OCI-LY1 (cell line): ENCODE measurements around the gene CEBPB.

Experiments
- H2AFZ ChIP-seq: fragments of 200-600 bp; sonication (generic), shearing (Covaris generic); 2 replicates; pipeline ENCODE4 v1.6.0; 2014; ENCODE audit warnings: antibody characterized with exemption, mild to moderate bottlenecking, low read length
- H3F3A ChIP-seq: fragments of 200-600 bp; sonication (generic), shearing (Covaris generic); 2 replicates; pipeline ENCODE4 v1.6.0; 2014; ENCODE audit warnings: mild to moderate bottlenecking, antibody characterized with exemption, low read length, moderate library complexity; ENCODE audit not compliant: insufficient read depth
- H3K27ac ChIP-seq: fragments of 200-600 bp; sonication (generic); 2 replicates; pipeline ENCODE4 v1.5.1; 2014; ENCODE audit warnings: low read length, mixed run types, mild to moderate bottlenecking, low read depth; ENCODE audit not compliant: poor library complexity, severe bottlenecking
- H3K27me3 ChIP-seq: fragments of 200-600 bp; sonication (generic); 2 replicates; pipeline ENCODE4 v1.6.0; 2014; ENCODE audit warnings: antibody characterized with exemption, mild to moderate bottlenecking, low read length, moderate library complexity; ENCODE audit not compliant: insufficient read depth
- H3K36me3 ChIP-seq: fragments of 200-600 bp; sonication (generic); 2 replicates; pipeline ENCODE4 v1.6.1; 2014; ENCODE audit warnings: mild to moderate bottlenecking, antibody characterized with exemption, low read length, moderate library complexity, mixed read lengths; ENCODE audit not compliant: insufficient read depth
- H3K4me1 ChIP-seq: fragments of 200-600 bp; sonication (generic); 2 replicates; pipeline ENCODE4 v1.5.1; 2014; ENCODE audit warnings: mild to moderate bottlenecking, low read length, moderate library complexity; ENCODE audit not compliant: insufficient read depth, severe bottlenecking
- H3K4me2 ChIP-seq: fragments of 200-600 bp; sonication (generic), shearing (Covaris generic); 2 replicates; pipeline ENCODE4 v1.6.1; 2014; ENCODE audit warnings: low read length
- H3K4me3 ChIP-seq: fragments of 200-600 bp; sonication (generic); 2 replicates; pipeline ENCODE4 v1.5.1; 2014; ENCODE audit warnings: low read length, low read depth, mild to moderate bottlenecking, mixed read lengths; ENCODE audit not compliant: poor library complexity, severe bottlenecking
- H3K79me2 ChIP-seq: fragments of 200-600 bp; shearing (Covaris generic); 2 replicates; pipeline ENCODE4 v1.6.1; 2016; ENCODE audit warnings: mixed run types, low read length, mixed read lengths; ENCODE audit not compliant: insufficient read depth
- H3K9ac ChIP-seq: fragments of 200-600 bp; sonication (generic), shearing (Covaris generic); 2 replicates; pipeline ENCODE4 v1.6.1; 2014; ENCODE audit warnings: mild to moderate bottlenecking, low read length, mixed read lengths
- H3K9me2 ChIP-seq: fragments of 200-600 bp; sonication (generic), shearing (Covaris generic); 2 replicates; pipeline ENCODE4 v1.6.1; 2014; ENCODE audit warnings: low read depth, mild to moderate bottlenecking, low read length, mixed read lengths
- H3K9me3 ChIP-seq: fragments of 200-600 bp; shearing (Covaris generic); 2 replicates; pipeline ENCODE4 v1.6.1; 2014; ENCODE audit warnings: low read length, mixed read lengths
- H4K20me1 ChIP-seq: fragments of 200-600 bp; sonication (generic), shearing (Covaris generic); 2 replicates; pipeline ENCODE4 v1.6.0; 2016; ENCODE audit warnings: mild to moderate bottlenecking, low read length; ENCODE audit not compliant: insufficient read depth
- EZH2 ChIP-seq: fragments of 200-600 bp; sonication (generic), shearing (Covaris generic); IDR thresholded peaks from 2 replicates; pipeline ENCODE4 v1.8.0; 2017; ENCODE audit warnings: borderline replicate concordance, mixed run types, mild to moderate bottlenecking, antibody characterized with exemption, low read length, moderate library complexity, mixed read lengths
- TF ChIP-seq, protein P1 (sequence below): fragments of 200-600 bp; sonication (generic), shearing (Covaris generic); IDR thresholded peaks from 2 replicates; pipeline ENCODE4 v1.5.1; 2017; ENCODE audit warnings: mild to moderate bottlenecking, antibody characterized with exemption, low read length, moderate library complexity, mixed read lengths

The CEBPB gene

DNA sequence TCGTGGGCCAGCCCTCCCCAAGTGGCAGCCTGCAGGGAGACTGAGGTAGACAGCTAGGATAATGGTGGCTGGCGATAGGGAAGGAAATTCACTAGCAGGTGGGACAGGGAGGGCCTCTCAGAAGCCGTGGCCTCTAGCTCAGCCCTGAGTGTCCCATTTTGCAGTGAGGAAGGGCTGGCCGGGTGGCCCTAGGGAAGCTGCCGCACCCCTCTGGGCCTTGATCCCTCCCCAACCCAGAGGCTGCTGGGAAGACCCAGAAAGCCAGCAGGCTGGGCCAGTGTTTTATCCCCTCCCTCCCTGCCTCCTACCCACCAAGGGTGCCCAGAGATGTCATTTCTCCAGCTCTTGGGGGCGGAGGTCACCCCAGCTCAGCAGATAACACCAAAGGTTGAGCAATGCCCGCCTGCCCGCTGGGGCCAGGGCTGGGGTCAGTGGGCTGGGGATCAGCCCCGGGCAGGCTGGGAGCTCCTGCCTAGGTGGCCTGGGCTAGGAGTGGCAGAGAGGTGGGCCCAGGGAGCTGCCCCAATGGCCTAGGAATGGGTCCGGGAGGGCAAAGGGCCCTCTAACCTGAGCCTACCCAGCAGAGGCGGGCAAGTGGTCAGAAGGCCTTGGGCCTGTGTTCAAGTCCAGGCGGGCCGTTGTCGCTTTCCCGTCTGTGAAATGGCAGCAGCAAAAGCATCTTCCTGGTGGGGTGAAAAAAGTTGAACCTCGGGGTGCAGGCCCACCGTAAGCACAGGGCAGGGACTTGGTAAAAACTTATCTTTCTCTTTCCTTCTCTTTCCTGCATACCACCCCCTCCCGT is 1.6 kb upstream of the CEBPB start:
- Histone ChIP-seq H3K9ac (no peak overlapping the region), H3F3A (no peaks in the 10 kb centered on the region), H3K36me3 (peaks cover 9% of the 10 kb centered on the region; the same call in 1 of the 2 replicates), H3K27ac (no peak overlapping the region), H3K79me2 (no peaks in the 10 kb centered on the region), H3K9me3 (no peaks in the 10 kb centered on the region), H3K4me2 (no peak overlapping the region), H3K4me1 (peaks cover 27% of the 10 kb centered on the region), H3K4me3 (no peak overlapping the region), H4K20me1 (no peaks in the 10 kb centered on the region), H2AFZ (no peak overlapping the region), H3K27me3 (peaks cover 4% of the 10 kb centered on the region; the same call in 1 of the 2 replicates), H3K9me2 (no peaks in the 10 kb centered on the region)
- TF ChIP-seq EZH2, result no peak
- TF ChIP-seq, protein P1, sequence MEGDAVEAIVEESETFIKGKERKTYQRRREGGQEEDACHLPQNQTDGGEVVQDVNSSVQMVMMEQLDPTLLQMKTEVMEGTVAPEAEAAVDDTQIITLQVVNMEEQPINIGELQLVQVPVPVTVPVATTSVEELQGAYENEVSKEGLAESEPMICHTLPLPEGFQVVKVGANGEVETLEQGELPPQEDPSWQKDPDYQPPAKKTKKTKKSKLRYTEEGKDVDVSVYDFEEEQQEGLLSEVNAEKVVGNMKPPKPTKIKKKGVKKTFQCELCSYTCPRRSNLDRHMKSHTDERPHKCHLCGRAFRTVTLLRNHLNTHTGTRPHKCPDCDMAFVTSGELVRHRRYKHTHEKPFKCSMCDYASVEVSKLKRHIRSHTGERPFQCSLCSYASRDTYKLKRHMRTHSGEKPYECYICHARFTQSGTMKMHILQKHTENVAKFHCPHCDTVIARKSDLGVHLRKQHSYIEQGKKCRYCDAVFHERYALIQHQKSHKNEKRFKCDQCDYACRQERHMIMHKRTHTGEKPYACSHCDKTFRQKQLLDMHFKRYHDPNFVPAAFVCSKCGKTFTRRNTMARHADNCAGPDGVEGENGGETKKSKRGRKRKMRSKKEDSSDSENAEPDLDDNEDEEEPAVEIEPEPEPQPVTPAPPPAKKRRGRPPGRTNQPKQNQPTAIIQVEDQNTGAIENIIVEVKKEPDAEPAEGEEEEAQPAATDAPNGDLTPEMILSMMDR, result no peak

DNA sequence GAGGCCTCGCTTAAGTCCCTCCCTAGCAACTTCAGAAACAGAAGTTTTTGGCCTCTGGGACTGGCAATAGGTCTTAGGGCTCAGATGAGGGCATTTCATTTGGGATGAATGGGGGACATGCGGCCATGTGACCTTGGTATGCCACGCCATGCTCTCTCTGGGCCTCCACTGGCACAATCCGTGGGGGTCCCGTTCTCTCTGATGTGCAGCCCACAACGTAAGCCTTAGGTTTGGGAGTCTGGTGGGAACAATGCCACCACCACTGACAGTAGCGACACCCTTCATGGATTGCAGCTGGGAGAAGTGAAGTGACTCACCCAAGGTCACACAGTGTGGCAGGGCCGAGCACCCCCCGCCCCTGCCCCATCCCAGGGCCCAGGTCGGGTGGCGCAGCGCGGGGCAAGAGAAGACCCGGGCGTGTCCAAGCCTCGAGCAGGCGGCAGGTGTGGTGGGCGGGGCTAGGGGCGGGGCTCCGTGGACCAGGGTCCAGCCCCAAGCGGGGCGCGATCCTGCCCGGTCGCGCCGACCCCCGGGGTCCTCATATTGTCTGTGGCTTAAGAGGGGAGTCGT is 864 bp upstream of the CEBPB start:
- no peaks in the 10 kb centered on the region for H4K20me1 ChIP-seq
- H3K4me2 ChIP-seq, result peak overlapping the region; percentile 69
- H3K9me2 ChIP-seq, result no peaks in the 10 kb centered on the region
- H3K36me3 ChIP-seq, result peaks cover 10% of the 10 kb centered on the region; the same call in 1 of the 2 replicates
- peaks cover 27% of the 10 kb centered on the region for H3K4me1 ChIP-seq
- no peaks in the 10 kb centered on the region for H3K9me3 ChIP-seq
- H3K9ac ChIP-seq, result no peak overlapping the region
- H3K4me3 ChIP-seq, result peak overlapping the region; percentile 75
- no peak overlapping the region for H3K27ac ChIP-seq
- H2AFZ ChIP-seq, result no peak overlapping the region
- no peak for TF ChIP-seq EZH2
- TF ChIP-seq, protein P1, result no peak
- H3F3A ChIP-seq, result no peaks in the 10 kb centered on the region
- no peaks in the 10 kb centered on the region for H3K79me2 ChIP-seq
- H3K27me3 ChIP-seq, result no peaks in the 10 kb centered on the region

DNA sequence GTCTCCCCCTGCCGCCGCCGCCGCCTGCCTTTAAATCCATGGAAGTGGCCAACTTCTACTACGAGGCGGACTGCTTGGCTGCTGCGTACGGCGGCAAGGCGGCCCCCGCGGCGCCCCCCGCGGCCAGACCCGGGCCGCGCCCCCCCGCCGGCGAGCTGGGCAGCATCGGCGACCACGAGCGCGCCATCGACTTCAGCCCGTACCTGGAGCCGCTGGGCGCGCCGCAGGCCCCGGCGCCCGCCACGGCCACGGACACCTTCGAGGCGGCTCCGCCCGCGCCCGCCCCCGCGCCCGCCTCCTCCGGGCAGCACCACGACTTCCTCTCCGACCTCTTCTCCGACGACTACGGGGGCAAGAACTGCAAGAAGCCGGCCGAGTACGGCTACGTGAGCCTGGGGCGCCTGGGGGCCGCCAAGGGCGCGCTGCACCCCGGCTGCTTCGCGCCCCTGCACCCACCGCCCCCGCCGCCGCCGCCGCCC is 474 bp downstream of the CEBPB start:
- Histone ChIP-seq H3K4me1 (peaks cover 27% of the 10 kb centered on the region), H3K9ac (peak overlapping the region; percentile 74), H3K9me3 (no peaks in the 10 kb centered on the region), H4K20me1 (no peaks in the 10 kb centered on the region), H3K27me3 (no peaks in the 10 kb centered on the region), H3K9me2 (no peaks in the 10 kb centered on the region), H3K79me2 (no peaks in the 10 kb centered on the region), H3K4me3 (peak overlapping the region; percentile 75), H3K4me2 (peak overlapping the region; percentile 69), H3K27ac (peak overlapping the region; percentile 67), H3K36me3 (peaks cover 10% of the 10 kb centered on the region; the same call in 1 of the 2 replicates), H3F3A (no peaks in the 10 kb centered on the region), H2AFZ (no peak overlapping the region)
- TF ChIP-seq EZH2, result no peak
- TF ChIP-seq, protein P1, result peak; percentile 17; the same call in 1 of the 2 replicates
